Lower leg skin (tissue), 4 donors: ENCODE results near the gene PDE8A. TPM values are rescaled to one million over a fixed set of nuclear protein-coding genes. Genes with fewer than 3 reads are reported as not detected.

Source experiments
- DNase-seq, 2 donors: peaks; one replicate each; pipeline ENCODE4 v3.0.0-alpha.2; 2019; ENCODE audit warnings: low spot score in 2 of 2
- H3K4me3 ChIP-seq: fragments of 200-600 bp; sonication (generic); 2 replicates; pipeline ENCODE4 v1.5.1; 2017; ENCODE audit warnings: mild to moderate bottlenecking, low read depth; ENCODE audit not compliant: poor library complexity, severe bottlenecking
- POLR2A ChIP-seq, 2 donors: fragments of 450-650 bp; IDR thresholded peaks; one replicate each; pipeline ENCODE4 v1.6.1; 2016 to 2017; ENCODE audit warnings: antibody characterized with exemption in 2 of 2, mild to moderate bottlenecking in 1 of 2, moderate library complexity in 1 of 2
- WGBS, 2 donors: methylation state at CpG; one replicate each; pipeline ENCODE4 v1.1.5; 2018; 5-methylcytosine and 5-hydroxymethylcytosine counted together
- intact Hi-C: fragments of 100-400 bp; cut with DNase I; formaldehyde crosslinking; loops from one replicate; pipeline ENCODE4 v1.15.0; 2023; ENCODE audit warnings: low total_unique reads
- total RNA-seq, 4 donors: library from RNA; depleted of rRNA; stranded (reverse); fragments of >200 nt; gene quantifications; one replicate each; pipeline ENCODE4 v1.1.0, GENCODE V29; 2016
- TF ChIP-seq, protein P1 (sequence below), 3 donors: fragments of 450-650 bp; IDR thresholded peaks; one replicate each; pipeline ENCODE4 v1.5.1; 2016; ENCODE audit warnings: antibody characterized with exemption in 3 of 3, mild to moderate bottlenecking in 3 of 3, moderate library complexity in 2 of 3

Gene PDE8A
- total RNA-seq, 4 donors from 2014 or later: 14.7 to 23.1 (median 19.4) TPM

GRCh38 chr15:85155857-85156256 lies 174.2 kb downstream of the PDE8A start:
- DNase-seq: no peak
- WGBS, 2 donors: 76 to 87% methylated on average over 1 of the region's 1 CpG
- no peak for TF ChIP-seq POLR2A (IDR thresholded peaks at IDR 0.05)
- TF ChIP-seq, protein P1, sequence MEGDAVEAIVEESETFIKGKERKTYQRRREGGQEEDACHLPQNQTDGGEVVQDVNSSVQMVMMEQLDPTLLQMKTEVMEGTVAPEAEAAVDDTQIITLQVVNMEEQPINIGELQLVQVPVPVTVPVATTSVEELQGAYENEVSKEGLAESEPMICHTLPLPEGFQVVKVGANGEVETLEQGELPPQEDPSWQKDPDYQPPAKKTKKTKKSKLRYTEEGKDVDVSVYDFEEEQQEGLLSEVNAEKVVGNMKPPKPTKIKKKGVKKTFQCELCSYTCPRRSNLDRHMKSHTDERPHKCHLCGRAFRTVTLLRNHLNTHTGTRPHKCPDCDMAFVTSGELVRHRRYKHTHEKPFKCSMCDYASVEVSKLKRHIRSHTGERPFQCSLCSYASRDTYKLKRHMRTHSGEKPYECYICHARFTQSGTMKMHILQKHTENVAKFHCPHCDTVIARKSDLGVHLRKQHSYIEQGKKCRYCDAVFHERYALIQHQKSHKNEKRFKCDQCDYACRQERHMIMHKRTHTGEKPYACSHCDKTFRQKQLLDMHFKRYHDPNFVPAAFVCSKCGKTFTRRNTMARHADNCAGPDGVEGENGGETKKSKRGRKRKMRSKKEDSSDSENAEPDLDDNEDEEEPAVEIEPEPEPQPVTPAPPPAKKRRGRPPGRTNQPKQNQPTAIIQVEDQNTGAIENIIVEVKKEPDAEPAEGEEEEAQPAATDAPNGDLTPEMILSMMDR (IDR thresholded peaks at IDR 0.05): no peak
- no peak overlapping the region for H3K4me3 ChIP-seq
- intact Hi-C loops: no loop called here

DNA sequence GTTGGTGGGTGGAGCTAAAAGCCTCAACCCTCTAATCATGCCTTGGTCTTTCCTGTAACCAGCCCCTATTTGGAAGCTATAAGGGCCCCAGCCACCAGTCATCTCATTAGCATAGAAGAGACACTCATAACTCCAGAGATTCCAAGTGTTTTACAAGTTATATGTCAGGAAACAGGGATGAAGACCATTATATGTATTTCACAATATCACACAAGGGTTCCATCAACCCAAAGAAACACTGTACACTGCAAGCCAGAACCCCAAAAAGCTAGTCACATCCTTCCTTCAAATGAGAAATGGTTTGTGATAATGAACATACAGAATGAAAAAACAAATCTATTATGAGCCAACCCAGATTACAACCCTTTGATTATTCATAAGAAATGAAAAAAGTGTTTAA lies 175.7 kb downstream of the PDE8A start:
- no peak for DNase-seq
- no peak overlapping the region for H3K4me3 ChIP-seq
- TF ChIP-seq, protein P1 (IDR thresholded peaks at IDR 0.05): no peak
- no peak for TF ChIP-seq POLR2A (IDR thresholded peaks at IDR 0.05)
- intact Hi-C loops: no loop called here

DNA sequence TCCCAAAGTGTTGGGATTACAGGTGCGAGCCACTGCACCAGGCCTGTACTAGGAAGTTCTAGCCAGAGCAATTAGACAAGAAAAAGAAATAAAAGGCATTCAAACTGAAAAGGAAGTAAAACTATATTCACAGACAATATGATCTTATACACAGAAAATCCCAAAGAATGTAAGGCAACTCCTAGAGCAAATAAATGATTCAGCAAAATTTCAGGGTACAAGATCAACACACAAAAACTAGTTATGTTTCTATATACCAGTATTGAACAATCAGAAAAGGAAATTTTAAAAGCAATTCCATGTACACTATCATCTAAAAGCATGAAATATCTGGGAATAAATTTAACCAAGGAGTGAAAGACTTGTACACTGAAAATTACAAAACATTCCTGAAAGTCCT lies 180.6 kb downstream of the PDE8A start:
- TF ChIP-seq POLR2A (IDR thresholded peaks at IDR 0.05): no peak
- H3K4me3 ChIP-seq: no peak overlapping the region
- 93 to 100% methylated on average over 1 of the region's 1 CpG for WGBS, 2 donors

GRCh38 chr15:85164841-85165466 lies 183.3 kb downstream of the PDE8A start:
- DNase-seq: no peak
- 44 to 54% methylated on average over 7 of the region's 7 CpGs for WGBS, 2 donors
- no peak overlapping the region for H3K4me3 ChIP-seq
- intact Hi-C loops: no loop called here
- TF ChIP-seq, protein P1 (IDR thresholded peaks at IDR 0.05): no peak
- TF ChIP-seq POLR2A (IDR thresholded peaks at IDR 0.05): no peak

More for the DNA sequence above, 180.6 kb downstream of the PDE8A start:
- no peak for DNase-seq
- intact Hi-C loops: no loop called here

- TF ChIP-seq POLR2A (IDR thresholded peaks at IDR 0.05): no peak
- TF ChIP-seq, protein P1 (IDR thresholded peaks at IDR 0.05): no peak
- no peak for DNase-seq
- intact Hi-C loops: no loop called here
- H3K4me3 ChIP-seq: no peak overlapping the region
- WGBS, 2 donors: 63 to 75% methylated on average over 4 of the region's 4 CpGs
These were observed 185.9 kb downstream of the PDE8A start for GRCh38 chr15:85167568-85167967.

GRCh38 chr15:85168642-85169173 lies 187.1 kb downstream of the PDE8A start:
- no peak for DNase-seq
- H3K4me3 ChIP-seq: no peak overlapping the region
- TF ChIP-seq, protein P1 (IDR thresholded peaks at IDR 0.05): no peak
- no peak for TF ChIP-seq POLR2A (IDR thresholded peaks at IDR 0.05)
- intact Hi-C loops: no loop called here
- WGBS, 2 donors: 9 to 11% methylated on average over 17 to 20 of the region's 20 CpGs
